Heart left ventricle (tissue), 13 donors: ENCODE data around the gene KIF20B.

Experiments used
- POLR2A ChIP-seq, 2 donors: fragments of 450-650 bp; IDR thresholded peaks; one replicate each; pipeline ENCODE4 v1.6.1; 2017; ENCODE audit warnings: antibody characterized with exemption in 2 of 2, mild to moderate bottlenecking in 2 of 2, moderate library complexity in 2 of 2
- TF ChIP-seq, protein P1 (sequence below), 12 donors: fragments of 200-600 bp; sonication (generic) in 4 of 12; IDR thresholded peaks; one replicate each; pipeline versions ENCODE4 v1.5.0 to v1.8.0; 2018 to 2022; ENCODE audit warnings: antibody characterized with exemption in 12 of 12, mild to moderate bottlenecking in 5 of 12
- donor health status: ischemic (EF 13 %, LVEDD 7.1; RV severe dilation, severe dysfunction).
- donor health status: DM: no; HTN: yes; CAD: no.
- donor health status: DM: no; HTN: no; CAD: no.
- donor health status: ischemic (EF 25% LVEDD 6.9; RV normal size, moderate dysfunction).
- donor health status: ischemic (EF 25% LVEDD 5.7; RV mildly dilated, moderate dysfunction).
- donor health status: ischemic (EF 35%, LVEDD 5.7; RV mildly dilated, moderate dysfunction).
- donor health status: nonischemic (EF 11% LVEDD 7.7; RV severe dilation, severe dysfunction).
- donor health status: DM: yes; HTN: yes; CAD: no.
- donor health status: PGD.
- donor health status: ischemic (EF 29% LVEDD 5.4; RV normal size, mild dysfunction).
- donor health status: nonischemic (EF 23%, LVEDD 6.1; RV moderate dilation, normal function).

DNA sequence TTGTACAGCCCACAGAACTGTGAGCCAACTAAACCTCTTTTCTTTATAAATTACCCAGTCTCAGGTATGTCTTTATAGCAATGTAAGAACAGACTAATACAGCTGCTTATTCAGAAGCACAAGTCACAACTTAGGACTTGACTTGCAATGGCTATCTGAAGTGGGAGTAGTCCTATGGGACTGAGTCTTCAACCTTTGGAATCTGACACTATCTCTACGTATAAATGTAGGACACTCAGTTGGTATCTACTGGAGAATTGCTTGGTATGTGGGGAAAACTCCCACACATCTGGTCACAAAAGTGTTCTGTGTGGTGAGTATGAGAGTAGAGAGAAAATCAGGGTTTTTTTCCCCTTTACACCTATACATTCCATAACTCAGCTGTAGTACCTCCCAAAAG is 44.1 kb upstream of the KIF20B start:
- TF ChIP-seq, protein P1, sequence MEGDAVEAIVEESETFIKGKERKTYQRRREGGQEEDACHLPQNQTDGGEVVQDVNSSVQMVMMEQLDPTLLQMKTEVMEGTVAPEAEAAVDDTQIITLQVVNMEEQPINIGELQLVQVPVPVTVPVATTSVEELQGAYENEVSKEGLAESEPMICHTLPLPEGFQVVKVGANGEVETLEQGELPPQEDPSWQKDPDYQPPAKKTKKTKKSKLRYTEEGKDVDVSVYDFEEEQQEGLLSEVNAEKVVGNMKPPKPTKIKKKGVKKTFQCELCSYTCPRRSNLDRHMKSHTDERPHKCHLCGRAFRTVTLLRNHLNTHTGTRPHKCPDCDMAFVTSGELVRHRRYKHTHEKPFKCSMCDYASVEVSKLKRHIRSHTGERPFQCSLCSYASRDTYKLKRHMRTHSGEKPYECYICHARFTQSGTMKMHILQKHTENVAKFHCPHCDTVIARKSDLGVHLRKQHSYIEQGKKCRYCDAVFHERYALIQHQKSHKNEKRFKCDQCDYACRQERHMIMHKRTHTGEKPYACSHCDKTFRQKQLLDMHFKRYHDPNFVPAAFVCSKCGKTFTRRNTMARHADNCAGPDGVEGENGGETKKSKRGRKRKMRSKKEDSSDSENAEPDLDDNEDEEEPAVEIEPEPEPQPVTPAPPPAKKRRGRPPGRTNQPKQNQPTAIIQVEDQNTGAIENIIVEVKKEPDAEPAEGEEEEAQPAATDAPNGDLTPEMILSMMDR (IDR thresholded peaks at IDR 0.05) = no peak
- no peak for TF ChIP-seq POLR2A (IDR thresholded peaks at IDR 0.05)
